GM19043 (cell line): Measurements from ENCODE around the gene HLA-DQA2.
"Not testable (repeated sequence)": the region's sequence is repeated elsewhere in the genome, so short reads cannot be mapped to it uniquely, and the experiment has no call there.

Experiments
- ATAC-seq: cut with Tn5 transposase; IDR thresholded peaks from one replicate; pipeline ENCODE4 v1.9.1; 2021; ENCODE audit warnings: low read depth; ENCODE audit not compliant: unreplicated experiment

The HLA-DQA2 gene

GRCh38 chr6:32775071-32775470 is 33.9 kb downstream of the HLA-DQA2 start:
- no peak for ATAC-seq

GRCh38 chr6:32779036-32779435 is 37.8 kb downstream of the HLA-DQA2 start:
- no peak for ATAC-seq

DNA sequence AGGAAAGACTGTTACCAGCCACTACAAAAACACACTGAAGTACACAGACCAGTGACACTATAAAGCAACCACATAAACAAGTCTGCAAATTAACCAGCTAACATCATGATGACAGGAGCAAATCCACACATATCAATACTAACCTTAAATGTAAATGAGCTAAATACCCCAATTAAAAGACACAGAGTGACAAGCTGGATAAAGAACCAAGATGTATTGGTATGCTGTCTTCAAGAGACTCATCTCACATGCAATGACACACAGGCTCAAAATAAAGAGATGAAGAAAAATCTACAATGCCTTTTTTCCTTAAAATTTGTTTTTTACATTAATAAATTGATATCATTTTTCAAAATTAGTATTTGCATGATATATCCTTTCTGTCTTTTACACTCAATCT is 41.7 kb downstream of the HLA-DQA2 start:
- ATAC-seq, result not testable (repeated sequence)

DNA sequence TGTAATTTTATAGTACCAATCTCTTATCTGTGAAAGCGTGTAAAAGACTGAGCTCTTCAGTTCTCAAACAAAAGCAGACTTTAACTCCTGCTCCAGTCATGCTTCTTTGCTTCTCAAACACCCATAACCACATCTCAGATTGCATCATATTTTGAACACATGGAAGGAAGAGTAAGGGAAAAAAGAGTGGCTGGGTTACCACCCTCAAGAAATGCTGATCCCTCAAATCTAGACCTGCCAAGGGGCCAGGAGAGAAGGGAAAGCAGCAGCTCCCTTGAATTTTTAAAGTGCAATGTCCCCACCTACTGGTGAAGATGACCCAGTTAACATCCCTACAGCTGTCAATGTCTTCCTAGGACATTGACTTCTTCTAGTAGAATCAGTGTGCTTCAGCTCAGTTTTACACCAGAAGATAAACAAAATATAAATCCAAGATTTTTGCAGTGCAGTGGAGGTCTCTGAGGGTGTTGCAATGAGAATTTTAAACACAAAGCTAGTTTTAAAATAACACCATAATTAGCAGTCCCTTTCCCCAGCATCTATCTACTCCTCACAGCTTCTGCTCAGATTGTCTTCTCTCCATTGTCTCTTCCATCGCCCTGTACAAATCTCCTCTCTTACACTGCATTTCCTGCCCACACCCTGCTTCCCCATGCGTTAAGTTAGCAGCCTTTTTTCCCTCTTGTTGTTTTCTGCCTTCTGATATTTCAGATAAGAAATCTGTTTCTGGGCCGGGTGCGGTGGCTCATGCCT is 44.8 kb downstream of the HLA-DQA2 start:
- ATAC-seq, result no peak

- ATAC-seq, result no peak
Observed at GRCh38 chr6:32790306-32790705, 49.1 kb downstream of the HLA-DQA2 start.

DNA sequence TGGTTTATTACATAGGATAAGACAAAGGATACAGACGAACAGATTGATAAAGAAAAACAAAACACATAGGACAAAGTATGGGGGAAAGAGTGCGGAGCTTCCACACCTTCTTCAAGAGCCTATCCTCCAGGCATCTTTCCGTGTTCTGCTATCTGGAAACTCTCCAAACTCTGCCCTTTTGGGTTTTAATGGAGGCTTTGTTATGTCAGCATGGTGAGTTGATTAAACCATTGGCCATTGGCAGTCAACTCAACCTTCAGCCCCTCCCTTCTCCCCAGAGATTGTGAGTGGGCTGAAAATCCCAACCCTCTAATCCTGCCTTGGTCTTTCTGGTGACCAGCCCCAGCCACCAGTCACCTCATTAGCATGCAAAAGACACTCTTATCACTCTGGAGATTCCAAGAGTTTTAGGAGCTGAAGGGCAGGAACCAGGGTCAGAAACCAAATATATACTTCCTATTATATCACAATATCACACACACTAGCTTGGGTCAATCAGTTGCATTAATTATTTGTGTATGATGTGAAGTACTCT is 51.8 kb downstream of the HLA-DQA2 start:
- ATAC-seq, result no peak

DNA sequence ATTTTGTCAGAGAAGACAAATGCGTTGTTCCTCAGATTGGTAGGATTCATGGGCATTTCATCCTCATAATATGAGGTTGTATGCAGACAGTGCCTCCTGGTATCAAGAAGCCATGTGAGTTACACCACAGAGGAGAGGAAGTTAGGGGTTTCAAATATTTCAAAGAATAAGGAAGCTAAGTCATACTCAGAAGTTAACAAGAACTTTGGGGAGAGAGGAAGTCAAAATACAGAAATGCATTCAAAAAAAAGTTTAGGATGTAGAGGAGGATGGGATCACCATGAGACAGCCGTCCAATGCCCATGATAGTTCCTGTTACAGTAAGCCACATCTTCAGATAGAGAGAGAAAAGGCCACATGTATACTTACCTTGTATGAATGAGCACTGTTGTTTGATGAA is 53.3 kb downstream of the HLA-DQA2 start:
- no peak for ATAC-seq
